ENCODE results near the gene TSPAN4. TPM values are rescaled to one million over a fixed set of nuclear protein-coding genes. Genes with fewer than 3 reads are reported as not detected.

The TSPAN4 gene
- total and polyA plus RNA-seq, 2 donors (not counting 1 experiment from before 2014, with no cell fraction given), result 102 to 191 TPM

GRCh38 chr11:877565-877964, 34.9 kb downstream of the TSPAN4 start:
- Histone ChIP-seq H3K4me1 (ENCODE audit: control insufficient read depth, extremely low read depth, insufficient read depth, low read length) (peaks cover 2% of the 10 kb centered on the region), H4K20me1 (ENCODE audit: control insufficient read depth, extremely low read depth, insufficient read depth, low read length) (no peaks in the 10 kb centered on the region), H3K4me2 (ENCODE audit: extremely low read depth, insufficient read depth, low read length) (no peak overlapping the region), H3K79me2 (ENCODE audit: control insufficient read depth, insufficient read depth, low read length) (no peaks in the 10 kb centered on the region), H3K4me3 (replicated peaks in 1 of 4; ENCODE audit: control extremely low read depth in 1 of 4, insufficient read depth in 1 of 4, low read depth in 3 of 4, low read length in 4 of 4) (no peak overlapping the region), H3K27ac (ENCODE audit: insufficient read depth, low read length) (no peak overlapping the region), H3K9me3 (ENCODE audit: control insufficient read depth, insufficient read depth, low read depth, low read length) (no peaks in the 10 kb centered on the region), H3K36me3 (ENCODE audit: control insufficient read depth, insufficient read depth, low read length) (no peaks in the 10 kb centered on the region), H2AFZ (ENCODE audit: low read length) (no peak overlapping the region), H3K27me3 (ENCODE audit: control insufficient read depth, insufficient read depth, low read length) (no peaks in the 10 kb centered on the region), H3K9ac (ENCODE audit: insufficient read depth, low read length) (no peak overlapping the region)
- no peak for DNase-seq (ENCODE audit: low read depth in 2 of 2)
- no peak for TF ChIP-seq EZH2 (IDR thresholded peaks at IDR 0.05; ENCODE audit: low read length, missing control alignments)
- no peak for TF ChIP-seq CTCF (conservative IDR thresholded peaks at IDR 0.05 in 1 of 2, IDR thresholded peaks at IDR 0.05 in 1 of 2; ENCODE audit: low read depth in 1 of 2, low read length in 2 of 2)

- Histone ChIP-seq H3K4me3 (replicated peaks in 1 of 4; ENCODE audit: control extremely low read depth in 1 of 4, insufficient read depth in 1 of 4, low read depth in 3 of 4, low read length in 4 of 4) (no peak overlapping the region), H3K4me1 (ENCODE audit: control insufficient read depth, extremely low read depth, insufficient read depth, low read length) (no peaks in the 10 kb centered on the region), H3K4me2 (ENCODE audit: extremely low read depth, insufficient read depth, low read length) (no peak overlapping the region), H3K9ac (ENCODE audit: insufficient read depth, low read length) (no peak overlapping the region), H3K27ac (ENCODE audit: insufficient read depth, low read length) (no peak overlapping the region), H4K20me1 (ENCODE audit: control insufficient read depth, extremely low read depth, insufficient read depth, low read length) (no peaks in the 10 kb centered on the region), H3K27me3 (ENCODE audit: control insufficient read depth, insufficient read depth, low read length) (no peaks in the 10 kb centered on the region), H2AFZ (ENCODE audit: low read length) (no peak overlapping the region), H3K79me2 (ENCODE audit: control insufficient read depth, insufficient read depth, low read length) (no peaks in the 10 kb centered on the region), H3K36me3 (ENCODE audit: control insufficient read depth, insufficient read depth, low read length) (no peaks in the 10 kb centered on the region), H3K9me3 (ENCODE audit: control insufficient read depth, insufficient read depth, low read depth, low read length) (no peaks in the 10 kb centered on the region)
- TF ChIP-seq CTCF (conservative IDR thresholded peaks at IDR 0.05 in 1 of 2, IDR thresholded peaks at IDR 0.05 in 1 of 2; ENCODE audit: low read depth in 1 of 2, low read length in 2 of 2) (no peak), EZH2 (IDR thresholded peaks at IDR 0.05; ENCODE audit: low read length, missing control alignments) (no peak)
- no peak for DNase-seq (ENCODE audit: low read depth in 2 of 2)
These were observed 37.8 kb downstream of the TSPAN4 start for GRCh38 chr11:880447-880846.

- DNase-seq (ENCODE audit: low read depth in 2 of 2), result no peak
- H3K4me2 ChIP-seq (ENCODE audit: extremely low read depth, insufficient read depth, low read length), result no peak overlapping the region
- no peak for TF ChIP-seq CTCF (conservative IDR thresholded peaks at IDR 0.05 in 1 of 2, IDR thresholded peaks at IDR 0.05 in 1 of 2; ENCODE audit: low read depth in 1 of 2, low read length in 2 of 2)
- TF ChIP-seq EZH2 (IDR thresholded peaks at IDR 0.05; ENCODE audit: low read length, missing control alignments), result no peak
- no peaks in the 10 kb centered on the region for H3K27me3 ChIP-seq (ENCODE audit: control insufficient read depth, insufficient read depth, low read length)
- no peak overlapping the region for H2AFZ ChIP-seq (ENCODE audit: low read length)
- H3K36me3 ChIP-seq (ENCODE audit: control insufficient read depth, insufficient read depth, low read length), result peaks cover 3% of the 10 kb centered on the region
- no peak overlapping the region for H3K4me3 ChIP-seq (replicated peaks in 1 of 4; ENCODE audit: control extremely low read depth in 1 of 4, insufficient read depth in 1 of 4, low read depth in 3 of 4, low read length in 4 of 4)
- H3K9ac ChIP-seq (ENCODE audit: insufficient read depth, low read length), result no peak overlapping the region
- no peaks in the 10 kb centered on the region for H3K9me3 ChIP-seq (ENCODE audit: control insufficient read depth, insufficient read depth, low read depth, low read length)
- no peak overlapping the region for H3K27ac ChIP-seq (ENCODE audit: insufficient read depth, low read length)
- H4K20me1 ChIP-seq (ENCODE audit: control insufficient read depth, extremely low read depth, insufficient read depth, low read length), result no peaks in the 10 kb centered on the region
- H3K79me2 ChIP-seq (ENCODE audit: control insufficient read depth, insufficient read depth, low read length), result no peaks in the 10 kb centered on the region
- no peaks in the 10 kb centered on the region for H3K4me1 ChIP-seq (ENCODE audit: control insufficient read depth, extremely low read depth, insufficient read depth, low read length)
These were observed 39.9 kb downstream of the TSPAN4 start for GRCh38 chr11:882596-882995.

All from fibroblast of lung (primary cell).